Measurements from ENCODE around the gene CARD10.

The CARD10 gene

DNA sequence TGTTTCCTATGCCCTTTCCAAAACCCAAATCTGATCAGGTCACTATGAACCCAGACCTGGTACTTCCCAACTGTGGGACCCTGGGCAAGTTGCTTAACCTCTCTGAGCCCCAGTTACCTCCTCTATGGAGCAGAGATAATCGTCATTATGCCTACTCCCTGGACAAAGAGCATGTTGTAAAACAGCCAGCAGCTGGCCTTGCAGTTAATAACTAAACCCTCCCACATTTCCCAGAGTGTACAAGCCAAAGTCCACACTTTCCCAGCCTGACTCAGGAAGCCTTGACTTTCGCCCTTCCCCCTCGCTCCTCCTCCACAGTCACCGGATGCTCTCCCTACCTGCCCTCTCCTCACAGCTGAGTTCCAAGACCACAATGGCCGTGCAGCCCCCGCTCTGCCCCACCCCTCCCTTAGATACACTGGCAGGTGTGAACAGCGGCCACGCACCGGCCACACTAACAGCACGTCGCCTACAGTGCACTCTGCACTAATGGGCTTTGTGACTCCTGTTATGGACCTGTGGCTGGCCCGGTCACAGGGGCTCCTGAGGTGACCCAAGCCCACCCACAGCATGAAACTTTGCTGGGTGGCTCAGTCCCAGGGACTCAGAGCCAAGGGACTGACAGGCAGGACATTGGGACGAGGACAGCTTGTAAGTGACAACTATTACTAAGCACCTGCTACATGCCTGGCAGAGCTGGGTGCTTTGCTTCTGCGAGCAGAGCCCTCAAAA lies 17.4 kb downstream of the CARD10 start:
- no peak for DNase-seq

GRCh38 chr22:37500745-37501609 lies 18.2 kb downstream of the CARD10 start:
- DNase-seq, result no peak

- DNase-seq, result no peak
Observed at GRCh38 chr22:37499789-37500540, 19.2 kb downstream of the CARD10 start.

DNA sequence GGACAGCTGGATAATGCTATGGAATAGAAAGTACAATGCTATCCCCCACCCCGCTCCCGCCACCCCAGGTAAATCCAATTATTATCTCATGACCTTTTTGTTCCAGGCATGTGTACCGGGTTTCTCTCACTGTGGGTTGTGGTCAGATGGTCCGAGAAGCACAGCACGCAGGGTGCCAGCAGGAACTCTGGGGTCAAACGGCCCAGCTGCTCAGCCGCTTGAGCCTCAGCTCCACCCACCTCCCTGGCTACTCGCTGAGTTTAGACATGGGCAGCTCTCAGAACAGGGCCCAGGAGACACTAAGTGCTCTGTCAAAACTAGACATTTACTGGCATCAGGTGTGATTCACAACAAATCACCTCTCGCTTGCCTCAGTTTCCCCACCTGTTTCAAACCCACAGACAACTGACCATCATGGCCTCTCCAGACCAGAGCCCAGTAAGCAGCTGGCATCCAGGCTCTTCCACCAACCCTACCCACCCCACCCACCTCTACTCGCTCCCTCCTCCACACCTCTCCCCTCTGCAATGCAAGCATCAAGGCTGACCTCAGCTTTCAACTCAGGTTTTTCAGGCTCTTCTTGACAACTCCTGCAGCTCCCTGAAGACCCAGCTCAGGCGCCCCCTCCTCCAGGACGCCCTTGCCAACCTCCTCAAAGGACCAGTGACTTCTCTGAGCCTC lies 20.0 kb downstream of the CARD10 start:
- no peak for DNase-seq

- peak; percentile 76 for DNase-seq
Observed at GRCh38 chr22:37498289-37498909, 20.8 kb downstream of the CARD10 start.

GRCh38 chr22:37497062-37497599 lies 22.1 kb downstream of the CARD10 start:
- DNase-seq, result no peak

DNA sequence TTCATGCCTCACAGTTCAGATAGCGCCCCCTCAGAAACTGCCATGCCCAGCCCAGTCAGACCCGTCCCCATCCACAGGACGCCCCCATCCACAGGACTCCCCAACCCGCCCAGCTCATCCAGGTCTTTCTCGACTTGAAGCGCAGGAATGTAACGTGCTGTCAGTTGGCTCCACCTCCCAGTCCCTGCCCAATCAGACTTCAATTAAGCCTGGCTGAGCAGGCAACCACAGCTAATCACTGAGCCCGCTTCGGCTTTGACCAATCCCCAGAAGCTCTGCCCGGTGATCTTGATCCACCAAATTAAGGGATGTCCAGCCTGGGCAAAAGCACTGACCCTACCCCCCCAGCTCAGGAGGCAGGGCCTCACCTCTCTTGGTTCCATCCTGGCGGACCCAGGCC lies 22.6 kb downstream of the CARD10 start:
- DNase-seq, result no peak

- no peak for DNase-seq
Observed at GRCh38 chr22:37493979-37494378, 25.2 kb downstream of the CARD10 start.

DNA sequence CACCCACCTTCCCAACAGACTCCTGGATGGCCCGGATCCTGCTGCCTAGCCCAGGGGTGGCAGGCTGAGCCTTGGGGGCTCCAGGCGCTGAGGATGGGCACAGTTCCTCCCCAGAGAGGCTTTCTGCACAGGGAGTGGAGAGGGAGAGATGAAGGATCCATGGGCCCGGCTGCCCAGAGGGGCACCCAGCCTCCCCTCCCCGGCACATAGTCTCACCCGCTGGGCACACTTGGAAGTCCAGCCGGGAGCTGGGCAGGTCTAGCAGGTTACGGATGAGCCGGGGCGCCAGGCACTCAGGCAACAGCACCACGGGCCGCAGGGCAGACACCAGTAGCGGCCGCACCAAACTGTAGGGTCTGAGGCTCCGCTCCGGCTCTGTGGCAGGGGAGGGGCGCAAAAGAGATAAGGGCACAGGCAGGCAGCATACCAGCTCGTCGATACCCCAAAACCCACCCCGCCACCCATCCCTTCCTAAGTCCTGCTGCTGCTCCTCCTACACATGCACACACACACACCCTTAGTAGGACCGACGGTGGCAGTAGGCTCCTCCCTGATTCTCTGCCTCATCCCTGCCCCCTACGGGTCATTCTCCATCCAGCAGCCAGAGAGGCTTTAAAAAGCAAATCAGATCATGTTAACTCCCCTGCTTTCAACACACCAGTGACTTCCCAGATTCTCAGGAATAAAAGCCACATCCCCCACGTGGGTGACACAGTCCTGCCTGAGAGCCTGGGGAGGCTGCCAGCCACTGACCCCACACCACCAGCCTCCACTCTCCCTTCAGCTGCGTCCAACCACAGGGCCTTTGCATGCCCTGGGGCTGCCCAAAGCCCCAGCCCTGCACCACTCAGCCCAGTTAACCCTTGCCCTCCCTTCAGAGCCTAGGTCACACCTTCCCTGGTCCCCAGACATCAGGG lies 26.5 kb downstream of the CARD10 start:
- peak; percentile 54 for DNase-seq

DNA sequence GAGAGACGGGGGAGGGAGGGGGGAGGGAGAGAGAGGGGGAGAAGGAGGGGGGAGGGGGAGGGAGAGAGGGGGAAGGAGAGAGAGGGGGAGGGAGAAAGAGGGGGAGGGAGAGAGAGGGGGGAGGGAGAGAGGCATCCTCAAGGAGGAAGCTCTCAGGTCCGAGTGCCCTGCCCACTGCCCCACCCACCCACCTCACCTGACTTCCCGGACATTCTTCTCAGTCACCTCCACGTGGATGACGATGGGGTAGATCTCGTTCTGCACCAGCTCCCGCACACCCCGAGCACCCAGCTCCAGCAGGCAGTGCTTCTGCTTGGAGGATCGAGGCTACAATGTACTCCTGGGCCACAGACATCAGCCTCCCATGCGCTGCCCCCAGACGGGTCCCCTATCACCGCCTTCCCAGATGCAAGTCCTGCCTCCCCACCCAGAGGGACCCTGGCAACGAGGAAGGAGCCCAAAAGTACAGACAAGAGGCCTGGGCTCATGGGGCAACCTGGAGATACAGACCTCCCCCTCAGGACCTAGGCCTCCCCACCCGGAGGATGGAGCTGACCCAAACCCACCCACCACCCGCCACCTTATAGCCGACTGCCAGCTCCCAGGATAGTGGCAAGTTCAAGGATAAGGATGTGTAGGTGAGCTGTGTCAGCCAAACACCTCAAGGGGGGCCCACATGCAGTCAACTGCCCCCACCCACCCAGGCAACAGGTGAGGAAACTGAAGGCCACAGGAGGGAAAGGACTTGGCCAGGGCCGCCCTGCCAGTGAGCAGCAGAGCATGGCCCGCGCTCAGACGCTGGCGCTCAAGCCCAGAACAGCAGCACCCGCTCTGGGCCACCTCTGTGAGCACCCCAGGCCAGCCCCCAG lies 27.4 kb downstream of the CARD10 start:
- no peak for DNase-seq

DNA sequence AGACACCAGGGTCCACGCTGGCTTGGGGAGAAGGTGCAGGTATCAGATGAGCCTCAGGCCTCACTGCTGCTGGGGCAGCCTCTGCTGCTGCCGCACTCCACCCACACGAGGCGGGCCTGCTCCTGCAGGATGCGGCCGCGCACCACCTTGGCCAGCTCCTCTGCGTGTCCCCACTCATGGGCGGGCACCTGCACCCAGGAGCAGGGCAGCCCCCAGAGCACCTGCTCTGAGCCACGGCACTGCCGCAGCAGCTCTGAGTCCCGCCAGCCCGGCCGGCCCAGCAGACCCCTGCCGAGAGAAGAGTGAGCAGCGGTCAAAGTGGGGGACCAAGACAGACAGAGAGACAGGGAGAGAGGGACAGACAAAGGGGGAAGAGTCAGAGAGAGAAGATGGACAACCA lies 28.1 kb downstream of the CARD10 start:
- DNase-seq, result no peak

DNA sequence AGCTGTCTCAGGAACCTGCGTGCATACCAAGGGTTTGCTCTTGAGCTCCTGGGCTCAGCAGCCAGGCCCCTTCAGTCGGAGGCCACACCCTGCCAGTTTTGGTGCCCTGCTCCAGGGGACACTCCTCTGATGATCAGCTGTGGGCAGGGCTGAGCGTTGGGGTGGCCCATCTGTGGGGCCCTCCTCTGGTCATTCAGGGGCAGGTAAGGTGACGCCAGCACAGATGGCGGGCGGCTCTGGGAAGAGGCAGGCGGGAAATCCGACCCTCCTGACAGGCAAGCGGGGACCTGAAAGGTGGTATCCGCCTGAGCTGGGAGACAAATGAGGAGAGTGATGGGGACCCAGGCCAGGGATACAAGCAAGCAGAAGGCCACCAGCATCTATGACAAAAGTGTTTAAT lies 29.2 kb downstream of the CARD10 start:
- DNase-seq, result no peak

- DNase-seq, result no peak
Observed at GRCh38 chr22:37488337-37489135, 30.7 kb downstream of the CARD10 start.

DNA sequence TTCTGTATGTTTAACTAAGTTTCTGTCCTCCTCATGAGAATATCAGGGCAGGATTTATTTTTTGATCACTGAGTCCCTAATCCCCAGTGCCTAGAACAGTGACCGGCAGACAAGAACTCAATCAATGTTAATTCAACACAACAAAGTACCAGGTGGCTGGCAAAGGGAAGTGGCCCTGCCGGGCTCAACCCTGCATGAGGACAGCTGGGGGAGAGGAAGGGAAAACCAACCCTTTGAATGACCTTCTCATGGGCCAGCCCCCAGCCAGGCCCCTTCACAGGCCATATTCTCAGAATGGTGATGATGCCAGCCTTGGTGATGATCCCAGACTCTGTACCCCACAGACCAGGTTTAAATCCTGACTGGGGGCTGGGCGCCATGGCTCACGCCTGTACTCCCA lies 31.6 kb downstream of the CARD10 start:
- DNase-seq, result no peak

GRCh38 chr22:37487129-37487528 lies 32.1 kb downstream of the CARD10 start:
- DNase-seq, result no peak

DNA sequence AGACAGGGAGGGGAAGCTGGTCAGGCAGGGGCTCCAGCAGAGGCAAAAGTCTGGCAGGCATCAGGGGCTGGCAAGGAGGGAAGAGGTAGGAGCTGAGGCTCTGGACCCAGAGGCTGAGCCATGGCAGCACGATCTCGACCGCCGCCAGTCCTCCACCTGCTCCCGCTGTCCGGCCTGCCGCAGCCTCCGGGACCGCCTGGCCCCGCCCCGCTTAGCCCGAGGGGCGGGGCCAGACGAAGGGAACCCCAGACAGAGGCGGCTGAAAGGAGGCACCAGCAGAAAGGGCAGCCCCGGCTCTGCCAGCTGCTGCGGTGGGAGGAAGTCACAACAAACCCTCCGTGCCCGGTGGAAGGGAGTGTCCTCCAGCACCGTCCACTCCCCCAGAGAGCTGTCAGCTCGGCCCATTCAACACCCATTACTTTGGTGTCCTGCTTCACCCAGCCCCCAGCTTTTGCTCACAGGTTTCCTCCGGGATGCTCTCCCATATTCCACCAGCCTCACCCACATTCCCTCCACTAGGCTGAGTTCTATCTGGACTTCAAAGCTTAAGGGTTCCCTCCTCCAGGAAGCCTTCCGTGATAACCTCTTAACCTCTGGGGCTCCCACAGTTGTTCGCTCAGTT lies 32.9 kb downstream of the CARD10 start, which contains the start of gene MFNG:
Gene MFNG, minus strand, starts transcription at position 161 of the 622 bp plus-strand sequence. CDS start 207 bp downstream, outside the sequence.
- peak; percentile 75 for DNase-seq

- DNase-seq, result peak; percentile 29
Observed at GRCh38 chr22:37485395-37486223, 33.6 kb downstream of the CARD10 start.
